Endodermal cell (in vitro differentiated cells): ENCODE results near the gene NOS1AP. TPM values are rescaled to one million over a fixed set of nuclear protein-coding genes. Genes with fewer than 3 reads are reported as not detected.

Source experiments
- DNase-seq: peaks from one replicate; pipeline ENCODE4 v3.0.0-alpha.2; 2017
- H3K27ac ChIP-seq: 2 replicates; pipeline ENCODE4 v1.5.1; 2013; ENCODE audit warnings: mild to moderate bottlenecking, low read depth, low read length, moderate library complexity
- H3K27me3 ChIP-seq: 2 replicates; pipeline ENCODE4 v1.6.1; 2013; ENCODE audit warnings: mild to moderate bottlenecking, low read length, moderate library complexity; ENCODE audit not compliant: insufficient read depth, control insufficient read depth, poor library complexity, severe bottlenecking
- H3K36me3 ChIP-seq: 2 replicates; pipeline ENCODE4 v1.7.0; 2013; ENCODE audit warnings: mild to moderate bottlenecking, low read length, moderate library complexity; ENCODE audit not compliant: control insufficient read depth, insufficient read depth
- H3K4me1 ChIP-seq: one replicate; pipeline ENCODE4 v1.7.0; 2013; ENCODE audit warnings: low read length; ENCODE audit not compliant: control insufficient read depth, insufficient read depth
- H3K4me3 ChIP-seq: 2 replicates; pipeline ENCODE4 v1.5.1; 2013; ENCODE audit warnings: mild to moderate bottlenecking, low read length, moderate library complexity
- H3K9ac ChIP-seq: 2 replicates; pipeline ENCODE4 v1.6.1; 2013; ENCODE audit warnings: mild to moderate bottlenecking, low read length, moderate library complexity; ENCODE audit not compliant: poor library complexity, severe bottlenecking; ENCODE audit errors: extremely low read depth
- H3K9me3 ChIP-seq: 2 replicates; pipeline ENCODE4 v1.6.1; 2013; ENCODE audit warnings: mild to moderate bottlenecking, low read length, moderate library complexity; ENCODE audit not compliant: control insufficient read depth
- H3K27ac Mint-ChIP-seq: 2 replicates; pipeline ENCODE4 v1.8.0; 2020; ENCODE audit warnings: mixed read lengths
- H3K27me3 Mint-ChIP-seq: 2 replicates; pipeline ENCODE4 v1.8.0; 2021; ENCODE audit warnings: mild to moderate bottlenecking, mixed read lengths; ENCODE audit not compliant: insufficient read depth
- H3K36me3 Mint-ChIP-seq: 2 replicates; pipeline ENCODE4 v1.8.0; 2020; ENCODE audit warnings: low read depth, mixed read lengths
- H3K4me1 Mint-ChIP-seq: 2 replicates; pipeline ENCODE4 v1.8.0; 2020; ENCODE audit warnings: mixed read lengths
- H3K4me3 Mint-ChIP-seq: 2 replicates; pipeline ENCODE4 v1.8.0; 2020; ENCODE audit warnings: mild to moderate bottlenecking, moderate library complexity, mixed read lengths
- H3K9me3 Mint-ChIP-seq: 2 replicates; pipeline ENCODE4 v1.8.0; 2020; ENCODE audit warnings: mild to moderate bottlenecking, mixed read lengths
- WGBS, 2 experiments: methylation state at CpG; one replicate each; pipeline versions ENCODE4 v1.1.5 to v1.1.7; 2013; ENCODE audit warnings: missing lambda C conversion rate in 2 of 2, mixed read lengths in 1 of 2; ENCODE audit not compliant: insufficient coverage in 1 of 2, insufficient read length in 1 of 2; 5-methylcytosine and 5-hydroxymethylcytosine counted together
- total RNA-seq, 2 donors: library from RNA; stranded (reverse); fragmentation: NEBNext Ultra II Directional in 1 of 2; extraction: Animal tissue kit (Norgen Biotek cat#: 25700) in 1 of 2; gene quantifications; 2 replicates in 1 of 2; 3 replicates in 1 of 2; pipeline ENCODE4 v1.2.1, GENCODE V29; 2021
- TF ChIP-seq, protein P1 (sequence below): fragments of 200-600 bp; sonication (generic); conservative IDR thresholded peaks from 2 replicates; pipeline ENCODE4 v1.5.0; 2021; ENCODE audit warnings: antibody characterized with exemption, mild to moderate bottlenecking

The NOS1AP gene
- total RNA-seq, 2 donors from 2014 or later, result 4.8 to 5.9 TPM

DNA sequence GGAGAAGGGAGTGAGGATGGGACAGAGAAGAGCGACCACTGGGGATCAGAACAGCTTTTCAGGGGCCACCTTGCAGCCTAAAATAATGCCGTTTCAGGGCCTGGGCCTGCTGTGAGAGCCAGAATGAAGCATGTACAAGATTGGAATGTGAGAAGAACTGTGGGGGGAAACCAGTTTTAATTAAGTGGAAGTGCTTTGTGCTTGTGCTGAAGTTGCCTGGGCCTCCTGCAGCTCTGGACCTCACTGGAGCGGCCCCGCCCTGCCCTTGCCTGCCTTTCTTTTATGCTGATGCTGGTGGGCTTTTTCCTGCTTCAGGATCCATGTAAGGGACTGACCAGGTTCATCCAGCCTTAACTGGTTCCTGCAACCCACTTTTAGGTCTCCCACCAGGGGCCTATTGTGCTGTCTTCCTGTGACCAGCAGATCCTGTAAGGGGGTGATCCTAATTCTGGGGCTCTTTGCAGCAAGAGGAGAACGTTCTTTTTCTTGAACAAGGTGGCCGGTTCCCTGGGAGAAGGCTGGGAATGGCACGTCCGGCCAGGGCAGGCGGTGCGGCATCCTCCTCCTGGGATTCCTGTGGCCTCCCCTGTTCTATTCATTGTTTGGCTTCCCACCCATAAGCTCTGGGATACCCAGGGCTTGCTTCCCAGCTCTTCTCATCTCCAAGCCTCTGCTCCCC is 315.2 kb downstream of the NOS1AP start:
- Histone ChIP-seq H3K27ac (peak overlapping the region; percentile 45), H3K9me3 (no peaks in the 10 kb centered on the region), H3K36me3 (no peaks in the 10 kb centered on the region), H3K4me3 (no peak overlapping the region), H3K4me1 (peaks cover 9% of the 10 kb centered on the region), H3K27me3 (no peaks in the 10 kb centered on the region), H3K9ac (no peak overlapping the region)
- TF ChIP-seq, protein P1, sequence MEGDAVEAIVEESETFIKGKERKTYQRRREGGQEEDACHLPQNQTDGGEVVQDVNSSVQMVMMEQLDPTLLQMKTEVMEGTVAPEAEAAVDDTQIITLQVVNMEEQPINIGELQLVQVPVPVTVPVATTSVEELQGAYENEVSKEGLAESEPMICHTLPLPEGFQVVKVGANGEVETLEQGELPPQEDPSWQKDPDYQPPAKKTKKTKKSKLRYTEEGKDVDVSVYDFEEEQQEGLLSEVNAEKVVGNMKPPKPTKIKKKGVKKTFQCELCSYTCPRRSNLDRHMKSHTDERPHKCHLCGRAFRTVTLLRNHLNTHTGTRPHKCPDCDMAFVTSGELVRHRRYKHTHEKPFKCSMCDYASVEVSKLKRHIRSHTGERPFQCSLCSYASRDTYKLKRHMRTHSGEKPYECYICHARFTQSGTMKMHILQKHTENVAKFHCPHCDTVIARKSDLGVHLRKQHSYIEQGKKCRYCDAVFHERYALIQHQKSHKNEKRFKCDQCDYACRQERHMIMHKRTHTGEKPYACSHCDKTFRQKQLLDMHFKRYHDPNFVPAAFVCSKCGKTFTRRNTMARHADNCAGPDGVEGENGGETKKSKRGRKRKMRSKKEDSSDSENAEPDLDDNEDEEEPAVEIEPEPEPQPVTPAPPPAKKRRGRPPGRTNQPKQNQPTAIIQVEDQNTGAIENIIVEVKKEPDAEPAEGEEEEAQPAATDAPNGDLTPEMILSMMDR, result no peak
- no peak overlapping the region for H3K27ac Mint-ChIP-seq
- WGBS, 2 experiments, result 74 to 94% methylated on average over 2 to 10 of the region's 10 CpGs
- H3K4me3 Mint-ChIP-seq, result no peak overlapping the region
- H3K36me3 Mint-ChIP-seq, result peaks cover 3% of the 10 kb centered on the region
- peak; percentile 36 for DNase-seq
- H3K27me3 Mint-ChIP-seq, result peaks cover 5% of the 10 kb centered on the region
- H3K9me3 Mint-ChIP-seq, result no peaks in the 10 kb centered on the region
- H3K4me1 Mint-ChIP-seq, result peaks cover 17% of the 10 kb centered on the region

DNA sequence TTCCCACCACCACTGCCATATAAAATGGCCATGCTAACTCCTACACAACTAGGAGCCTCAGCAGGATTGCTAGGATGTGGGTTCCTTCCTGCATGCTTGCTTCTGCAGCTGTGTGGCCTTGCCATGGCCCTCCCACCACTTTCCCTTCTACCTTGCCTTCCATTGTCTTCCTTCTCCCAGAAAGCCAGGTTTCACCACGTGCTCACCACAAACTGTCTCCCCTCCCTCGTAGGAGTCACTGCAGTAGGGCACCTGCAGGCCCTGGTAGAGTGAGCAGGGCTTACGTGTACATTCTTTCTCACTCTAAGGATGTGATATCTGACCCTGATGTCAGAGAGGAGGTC is 315.8 kb downstream of the NOS1AP start:
- TF ChIP-seq, protein P1, result no peak
- WGBS, 2 experiments, result 92 to 100% methylated on average over 3 of the region's 3 CpGs
- DNase-seq, result peak; percentile 23
- Mint-ChIP-seq H3K36me3 (peaks cover 3% of the 10 kb centered on the region), H3K9me3 (no peaks in the 10 kb centered on the region), H3K27ac (no peak overlapping the region), H3K4me3 (no peak overlapping the region), H3K4me1 (peaks cover 22% of the 10 kb centered on the region), H3K27me3 (no peaks in the 10 kb centered on the region)
- Histone ChIP-seq H3K9me3 (no peaks in the 10 kb centered on the region), H3K27ac (no peak overlapping the region), H3K9ac (no peak overlapping the region), H3K4me1 (peaks cover 9% of the 10 kb centered on the region), H3K36me3 (no peaks in the 10 kb centered on the region), H3K4me3 (no peak overlapping the region), H3K27me3 (no peaks in the 10 kb centered on the region)

DNA sequence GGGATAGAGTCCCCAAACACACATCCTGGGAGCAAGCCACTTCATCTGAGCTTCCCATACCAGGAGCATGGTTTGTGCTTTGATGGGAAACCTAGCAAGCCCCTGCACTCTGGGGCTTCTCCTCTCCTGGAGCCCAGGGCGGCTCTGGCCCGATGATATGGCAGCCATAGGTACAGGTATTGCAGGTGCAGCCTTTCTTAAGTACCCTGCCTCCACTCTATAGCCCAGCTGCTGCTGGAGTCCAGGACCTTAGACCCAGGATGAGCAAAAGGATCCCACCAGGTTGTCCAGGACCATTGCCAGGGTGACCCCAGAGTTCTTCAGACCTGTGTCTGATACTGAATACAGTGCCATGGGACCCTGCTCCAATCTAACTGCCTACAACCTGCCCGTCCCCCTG is 316.2 kb downstream of the NOS1AP start:
- Histone ChIP-seq H3K9ac (no peak overlapping the region), H3K9me3 (no peaks in the 10 kb centered on the region), H3K27ac (no peak overlapping the region), H3K27me3 (no peaks in the 10 kb centered on the region), H3K4me3 (no peak overlapping the region), H3K4me1 (peaks cover 9% of the 10 kb centered on the region), H3K36me3 (no peaks in the 10 kb centered on the region)
- no peak overlapping the region for H3K4me3 Mint-ChIP-seq
- 73 to 78% methylated on average over 2 to 3 of the region's 3 CpGs for WGBS, 2 experiments
- TF ChIP-seq, protein P1, result no peak
- H3K4me1 Mint-ChIP-seq, result peaks cover 26% of the 10 kb centered on the region
- H3K27ac Mint-ChIP-seq, result no peak overlapping the region
- H3K36me3 Mint-ChIP-seq, result peaks cover 3% of the 10 kb centered on the region
- peak; percentile 19 for DNase-seq
- H3K27me3 Mint-ChIP-seq, result peaks cover 2% of the 10 kb centered on the region
- no peaks in the 10 kb centered on the region for H3K9me3 Mint-ChIP-seq
